GM12801 (cell line): ENCODE results near the gene ITGAL.

Source experiments
- CTCF ChIP-seq: IDR thresholded peaks from one replicate; pipeline ENCODE4 v1.5.1; 2011; ENCODE audit warnings: control low read depth; ENCODE audit not compliant: insufficient read length; ENCODE audit errors: extremely low read depth

ITGAL gene

GRCh38 chr16:30438835-30439234, 33.7 kb upstream of the ITGAL start:
- no peak for TF ChIP-seq CTCF

- TF ChIP-seq CTCF = no peak
Measured at GRCh38 chr16:30439720-30440348, 32.7 kb upstream of the ITGAL start.

GRCh38 chr16:30443631-30444030, 28.9 kb upstream of the ITGAL start:
- no peak for TF ChIP-seq CTCF

- TF ChIP-seq CTCF = no peak
Measured at GRCh38 chr16:30444231-30445148, 28.1 kb upstream of the ITGAL start.

GRCh38 chr16:30445149-30445407, 27.5 kb upstream of the ITGAL start:
- no peak for TF ChIP-seq CTCF

GRCh38 chr16:30445408-30446202, 26.9 kb upstream of the ITGAL start, which contains the start of gene SEPHS2:
Gene SEPHS2, minus strand, starts transcription at chr16:30445874. Its CDS starts 147 bp downstream, at chr16:30445727.
- no peak for TF ChIP-seq CTCF

DNA sequence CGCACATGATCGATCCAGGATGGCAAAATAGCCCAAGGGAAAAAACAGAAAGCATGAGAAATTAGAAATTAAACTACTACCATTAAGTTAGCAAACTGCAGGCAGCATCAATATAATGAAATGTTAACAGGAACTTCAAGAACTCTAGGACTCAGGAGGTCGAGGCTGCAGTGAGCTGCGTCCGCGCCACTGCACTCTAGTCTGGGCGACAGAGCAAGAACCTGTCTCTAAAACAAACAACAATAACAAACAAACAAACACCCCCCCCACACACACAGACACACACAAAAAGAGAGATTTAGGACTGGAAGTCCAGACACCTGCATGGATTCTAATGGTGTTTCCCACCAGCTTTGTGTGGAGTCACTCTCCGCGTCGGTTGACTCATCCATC, 26.3 kb upstream of the ITGAL start:
- no peak for TF ChIP-seq CTCF
